Neural cell (in vitro differentiated cells): Measurements from ENCODE around the gene LETM1.

Experiments used
- CTCF ChIP-seq: fragments of 450-650 bp; IDR thresholded peaks from 2 replicates; pipeline ENCODE4 v1.5.1; 2014; ENCODE audit warnings: antibody characterized with exemption, mild to moderate bottlenecking, moderate library complexity; ENCODE audit not compliant: poor library complexity, severe bottlenecking
- POLR2AphosphoS5 ChIP-seq: IDR thresholded peaks from 2 replicates; pipeline ENCODE4 v1.6.1; 2012
- RAD21 ChIP-seq: fragments of 450-650 bp; conservative IDR thresholded peaks from 2 replicates; pipeline ENCODE4 v1.6.1; 2014; ENCODE audit warnings: antibody characterized with exemption, mild to moderate bottlenecking, moderate library complexity
- TF ChIP-seq, protein P1 (sequence below): IDR thresholded peaks from 2 replicates; pipeline ENCODE4 v1.6.1; 2012; ENCODE audit warnings: borderline replicate concordance

DNA sequence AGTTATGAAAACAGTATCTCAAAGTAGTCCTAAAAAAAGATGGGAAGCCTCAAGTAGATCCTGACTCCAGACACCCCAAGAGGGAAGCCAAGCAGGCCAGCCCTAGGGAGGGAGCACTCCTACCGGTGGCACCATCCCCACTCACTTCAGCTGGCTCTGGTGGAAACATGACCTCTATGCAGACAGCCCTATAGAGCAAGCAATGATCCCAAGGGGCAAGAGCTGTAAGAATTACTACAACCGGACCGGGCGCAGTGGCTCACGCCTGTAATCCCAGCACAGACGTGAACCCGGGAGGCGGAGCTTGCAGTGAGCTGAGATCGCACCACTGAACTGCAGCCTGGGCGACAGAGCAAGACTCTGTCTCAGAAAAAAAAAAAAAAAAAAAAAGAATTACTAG, 5.7 kb downstream of the LETM1 start:
- no peak for TF ChIP-seq CTCF
- TF ChIP-seq, protein P1, sequence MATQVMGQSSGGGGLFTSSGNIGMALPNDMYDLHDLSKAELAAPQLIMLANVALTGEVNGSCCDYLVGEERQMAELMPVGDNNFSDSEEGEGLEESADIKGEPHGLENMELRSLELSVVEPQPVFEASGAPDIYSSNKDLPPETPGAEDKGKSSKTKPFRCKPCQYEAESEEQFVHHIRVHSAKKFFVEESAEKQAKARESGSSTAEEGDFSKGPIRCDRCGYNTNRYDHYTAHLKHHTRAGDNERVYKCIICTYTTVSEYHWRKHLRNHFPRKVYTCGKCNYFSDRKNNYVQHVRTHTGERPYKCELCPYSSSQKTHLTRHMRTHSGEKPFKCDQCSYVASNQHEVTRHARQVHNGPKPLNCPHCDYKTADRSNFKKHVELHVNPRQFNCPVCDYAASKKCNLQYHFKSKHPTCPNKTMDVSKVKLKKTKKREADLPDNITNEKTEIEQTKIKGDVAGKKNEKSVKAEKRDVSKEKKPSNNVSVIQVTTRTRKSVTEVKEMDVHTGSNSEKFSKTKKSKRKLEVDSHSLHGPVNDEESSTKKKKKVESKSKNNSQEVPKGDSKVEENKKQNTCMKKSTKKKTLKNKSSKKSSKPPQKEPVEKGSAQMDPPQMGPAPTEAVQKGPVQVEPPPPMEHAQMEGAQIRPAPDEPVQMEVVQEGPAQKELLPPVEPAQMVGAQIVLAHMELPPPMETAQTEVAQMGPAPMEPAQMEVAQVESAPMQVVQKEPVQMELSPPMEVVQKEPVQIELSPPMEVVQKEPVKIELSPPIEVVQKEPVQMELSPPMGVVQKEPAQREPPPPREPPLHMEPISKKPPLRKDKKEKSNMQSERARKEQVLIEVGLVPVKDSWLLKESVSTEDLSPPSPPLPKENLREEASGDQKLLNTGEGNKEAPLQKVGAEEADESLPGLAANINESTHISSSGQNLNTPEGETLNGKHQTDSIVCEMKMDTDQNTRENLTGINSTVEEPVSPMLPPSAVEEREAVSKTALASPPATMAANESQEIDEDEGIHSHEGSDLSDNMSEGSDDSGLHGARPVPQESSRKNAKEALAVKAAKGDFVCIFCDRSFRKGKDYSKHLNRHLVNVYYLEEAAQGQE: no peak
- no peak for TF ChIP-seq POLR2AphosphoS5
- no peak for TF ChIP-seq RAD21
